Glutamatergic neuron (in vitro differentiated cells): ENCODE data around the gene SUCLG2. TPM values are rescaled to one million over a fixed set of nuclear protein-coding genes. Genes with fewer than 3 reads are reported as not detected.

Experiments used
- DNase-seq: peaks from one replicate; pipeline ENCODE4 v3.0.0; 2022
- H3K27ac Mint-ChIP-seq: one replicate; pipeline ENCODE4 v1.8.0; 2020; ENCODE audit warnings: mild to moderate bottlenecking, mixed read lengths, inconsistent platforms; ENCODE audit not compliant: unreplicated experiment
- H3K27me3 Mint-ChIP-seq: one replicate; pipeline ENCODE4 v1.8.0; 2020; ENCODE audit warnings: mild to moderate bottlenecking, moderate library complexity, mixed read lengths, inconsistent platforms; ENCODE audit not compliant: unreplicated experiment
- H3K36me3 Mint-ChIP-seq: one replicate; pipeline ENCODE4 v1.8.0; 2020; ENCODE audit warnings: mild to moderate bottlenecking, mixed read lengths, inconsistent platforms; ENCODE audit not compliant: unreplicated experiment
- H3K4me1 Mint-ChIP-seq: one replicate; pipeline ENCODE4 v1.8.0; 2020; ENCODE audit warnings: mild to moderate bottlenecking, low read depth, mixed read lengths, inconsistent platforms; ENCODE audit not compliant: unreplicated experiment
- H3K4me3 Mint-ChIP-seq: one replicate; pipeline ENCODE4 v1.8.0; 2020; ENCODE audit warnings: mild to moderate bottlenecking, mixed read lengths, inconsistent platforms; ENCODE audit not compliant: unreplicated experiment
- H3K9me3 Mint-ChIP-seq: one replicate; pipeline ENCODE4 v1.8.0; 2020; ENCODE audit warnings: mild to moderate bottlenecking, moderate library complexity, mixed read lengths, inconsistent platforms; ENCODE audit not compliant: unreplicated experiment
- total RNA-seq: library from RNA; stranded (reverse); fragmentation: NEBNext Ultra II Directional; extraction: Animal tissue kit (Norgen Biotek cat#: 25700); gene quantifications from one replicate; pipeline ENCODE4 v1.2.1, GENCODE V29; 2021; ENCODE audit not compliant: unreplicated experiment
- TF ChIP-seq, protein P1 (sequence below): fragments of 200-600 bp; sonication (generic); IDR thresholded peaks from one replicate; pipeline ENCODE4 v1.5.0; 2021; ENCODE audit not compliant: partially characterized antibody, unreplicated experiment

Gene SUCLG2
- total RNA-seq, 1 donor from 2014 or later: 4.3 TPM

DNA sequence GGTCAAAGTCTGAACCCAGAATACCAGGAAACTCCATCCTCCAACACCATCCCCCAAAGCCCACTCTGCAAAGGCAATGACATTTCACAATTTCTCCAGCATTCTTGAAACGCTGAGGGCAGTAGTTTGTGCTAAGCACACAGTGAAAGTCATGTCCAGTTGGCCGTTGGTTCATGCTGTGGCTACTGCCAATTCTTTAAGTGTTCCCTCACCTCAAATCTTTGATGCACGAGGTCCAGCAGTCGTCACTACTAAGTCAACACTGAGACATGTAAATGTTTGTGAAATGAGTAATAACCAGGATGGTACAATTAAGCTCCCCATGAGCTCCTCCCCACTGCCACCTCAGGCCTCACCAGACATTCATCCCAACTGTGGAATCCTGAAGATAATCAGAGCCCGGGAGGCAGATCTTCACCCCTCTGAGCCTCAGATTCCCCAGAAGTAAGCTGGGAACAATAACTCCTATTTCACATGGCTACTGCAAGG is 7.0 kb downstream of the SUCLG2 start:
- Mint-ChIP-seq H3K36me3 (no peaks in the 10 kb centered on the region), H3K4me1 (no peaks in the 10 kb centered on the region), H3K9me3 (peaks cover 1% of the 10 kb centered on the region), H3K27me3 (no peaks in the 10 kb centered on the region), H3K27ac (no peak overlapping the region), H3K4me3 (no peak overlapping the region)
- TF ChIP-seq, protein P1, sequence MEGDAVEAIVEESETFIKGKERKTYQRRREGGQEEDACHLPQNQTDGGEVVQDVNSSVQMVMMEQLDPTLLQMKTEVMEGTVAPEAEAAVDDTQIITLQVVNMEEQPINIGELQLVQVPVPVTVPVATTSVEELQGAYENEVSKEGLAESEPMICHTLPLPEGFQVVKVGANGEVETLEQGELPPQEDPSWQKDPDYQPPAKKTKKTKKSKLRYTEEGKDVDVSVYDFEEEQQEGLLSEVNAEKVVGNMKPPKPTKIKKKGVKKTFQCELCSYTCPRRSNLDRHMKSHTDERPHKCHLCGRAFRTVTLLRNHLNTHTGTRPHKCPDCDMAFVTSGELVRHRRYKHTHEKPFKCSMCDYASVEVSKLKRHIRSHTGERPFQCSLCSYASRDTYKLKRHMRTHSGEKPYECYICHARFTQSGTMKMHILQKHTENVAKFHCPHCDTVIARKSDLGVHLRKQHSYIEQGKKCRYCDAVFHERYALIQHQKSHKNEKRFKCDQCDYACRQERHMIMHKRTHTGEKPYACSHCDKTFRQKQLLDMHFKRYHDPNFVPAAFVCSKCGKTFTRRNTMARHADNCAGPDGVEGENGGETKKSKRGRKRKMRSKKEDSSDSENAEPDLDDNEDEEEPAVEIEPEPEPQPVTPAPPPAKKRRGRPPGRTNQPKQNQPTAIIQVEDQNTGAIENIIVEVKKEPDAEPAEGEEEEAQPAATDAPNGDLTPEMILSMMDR: no peak
- DNase-seq: no peak

- Mint-ChIP-seq H3K36me3 (no peaks in the 10 kb centered on the region), H3K4me3 (no peak overlapping the region), H3K4me1 (no peaks in the 10 kb centered on the region), H3K27me3 (no peaks in the 10 kb centered on the region), H3K27ac (no peak overlapping the region), H3K9me3 (peaks cover 1% of the 10 kb centered on the region)
- DNase-seq: no peak
- TF ChIP-seq, protein P1: no peak
Measured at GRCh38 chr3:67646586-67647234, 7.7 kb downstream of the SUCLG2 start.

DNA sequence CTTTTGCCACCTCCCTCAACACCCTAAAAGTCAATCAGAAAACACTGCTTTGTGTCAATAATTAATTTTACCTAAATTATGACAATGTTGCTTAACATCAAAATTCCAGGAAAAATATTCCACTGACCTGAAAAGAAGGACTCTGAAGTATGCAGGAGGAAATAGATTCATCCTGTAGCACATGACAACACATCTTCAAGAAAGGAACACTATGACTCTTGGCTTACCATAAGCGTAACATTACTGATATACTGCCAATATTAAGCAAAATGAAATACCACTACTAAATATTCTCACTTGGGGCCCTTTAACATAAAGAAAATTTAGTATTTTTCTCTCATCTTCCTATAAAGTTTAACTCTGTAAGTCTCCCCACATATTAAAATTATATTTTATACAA is 9.6 kb downstream of the SUCLG2 start:
- H3K36me3 Mint-ChIP-seq: no peaks in the 10 kb centered on the region
- no peaks in the 10 kb centered on the region for H3K27me3 Mint-ChIP-seq

GRCh38 chr3:67642734-67643133 is 11.7 kb downstream of the SUCLG2 start:
- no peak overlapping the region for H3K4me3 Mint-ChIP-seq
- no peaks in the 10 kb centered on the region for H3K27me3 Mint-ChIP-seq
- DNase-seq: no peak
- H3K4me1 Mint-ChIP-seq: no peaks in the 10 kb centered on the region
- TF ChIP-seq, protein P1: no peak
- H3K9me3 Mint-ChIP-seq: peaks cover 1% of the 10 kb centered on the region
- no peaks in the 10 kb centered on the region for H3K36me3 Mint-ChIP-seq
- no peak overlapping the region for H3K27ac Mint-ChIP-seq

More for the DNA sequence above, 9.6 kb downstream of the SUCLG2 start:
- Mint-ChIP-seq H3K4me3 (no peak overlapping the region), H3K4me1 (no peaks in the 10 kb centered on the region), H3K27ac (no peak overlapping the region), H3K9me3 (peaks cover 1% of the 10 kb centered on the region)
- TF ChIP-seq, protein P1: no peak
- DNase-seq: no peak

DNA sequence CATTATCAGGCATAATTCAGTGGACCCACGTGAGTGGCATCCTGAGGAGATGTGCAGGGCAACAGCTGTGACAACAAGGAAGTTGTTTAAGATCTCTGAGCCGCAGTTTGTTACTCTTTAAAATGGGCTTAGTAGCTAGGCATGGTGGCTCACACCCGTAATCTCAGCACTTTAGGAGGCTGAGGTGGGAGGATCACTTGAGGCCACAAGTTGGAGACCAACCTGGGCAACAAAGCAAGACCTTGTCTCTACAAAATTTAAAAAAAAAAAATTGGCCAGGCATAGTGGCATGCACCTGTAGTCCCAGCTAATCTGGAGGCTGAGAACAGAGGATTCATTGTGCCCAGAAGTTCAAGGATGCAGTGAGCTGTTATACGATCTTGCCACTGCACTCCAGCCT is 12.2 kb downstream of the SUCLG2 start:
- peaks cover 1% of the 10 kb centered on the region for H3K9me3 Mint-ChIP-seq
- H3K4me1 Mint-ChIP-seq: no peaks in the 10 kb centered on the region
- H3K4me3 Mint-ChIP-seq: no peak overlapping the region
- no peak for DNase-seq
- TF ChIP-seq, protein P1: no peak
- H3K27me3 Mint-ChIP-seq: no peaks in the 10 kb centered on the region
- no peak overlapping the region for H3K27ac Mint-ChIP-seq
- H3K36me3 Mint-ChIP-seq: no peaks in the 10 kb centered on the region
